ENCODE results near the gene OR2J2. TPM values are rescaled to one million over a fixed set of nuclear protein-coding genes. Genes with fewer than 3 reads are reported as not detected.
"Not testable (repeated sequence)": the region's sequence is repeated elsewhere in the genome, so short reads cannot be mapped to it uniquely, and the experiment has no call there.

Gene OR2J2
- not detected for total RNA-seq
- not detected for polyA plus RNA-seq

- H3K9me3 ChIP-seq; intact Hi-C loops (cut with DNase I); H3K36me3 ChIP-seq; DNase-seq; H3K4me3 ChIP-seq; H3K27me3 ChIP-seq; H3K27ac ChIP-seq; H3K4me1 ChIP-seq: not testable (repeated sequence)
- 71 to 86% methylated on average over 2 of the region's 2 CpGs for WGBS, 2 donors
Observed at GRCh38 chr6:29170607-29171006, at the start of gene OR2J2. TSS of gene OR2J2 (plus strand) at chr6:29170907. CDS start at chr6:29173636, 2,729 bp downstream.

- H3K27ac ChIP-seq = no peak overlapping the region
- no peak for TF ChIP-seq CTCF (IDR thresholded peaks at IDR 0.05)
- no peak for TF ChIP-seq POLR2A (IDR thresholded peaks at IDR 0.05)
- no peak for TF ChIP-seq POLR2AphosphoS5 (IDR thresholded peaks at IDR 0.05)
- no peak for TF ChIP-seq EP300 (IDR thresholded peaks at IDR 0.05)
- H3K4me3 ChIP-seq = no peak overlapping the region
- no peaks in the 10 kb centered on the region for H3K36me3 ChIP-seq
- H3K27me3 ChIP-seq = no peaks in the 10 kb centered on the region
- no peaks in the 10 kb centered on the region for H3K4me1 ChIP-seq
- DNase-seq = no peak
- intact Hi-C loops (cut with DNase I) = no loop called here
- H3K9me3 ChIP-seq = no peaks in the 10 kb centered on the region
- 78 to 79% methylated on average over 15 of the region's 15 CpGs for WGBS, 2 donors
Observed at GRCh38 chr6:29129326-29130012, 41.2 kb upstream of the OR2J2 start.

GRCh38 chr6:29130644-29131043 lies 40.1 kb upstream of the OR2J2 start:
- DNase-seq = no peak
- intact Hi-C loops (cut with DNase I) = no loop called here
- Histone ChIP-seq H3K4me3 (no peak overlapping the region), H3K27ac (no peak overlapping the region), H3K9me3 (no peaks in the 10 kb centered on the region), H3K4me1 (no peaks in the 10 kb centered on the region), H3K36me3 (no peaks in the 10 kb centered on the region), H3K27me3 (no peaks in the 10 kb centered on the region)
- TF ChIP-seq POLR2AphosphoS5 (IDR thresholded peaks at IDR 0.05) (no peak), POLR2A (IDR thresholded peaks at IDR 0.05) (no peak), CTCF (IDR thresholded peaks at IDR 0.05) (no peak), EP300 (IDR thresholded peaks at IDR 0.05) (no peak)
- 87 to 88% methylated on average over 4 of the region's 4 CpGs for WGBS, 2 donors

GRCh38 chr6:29131691-29132090 lies 39.0 kb upstream of the OR2J2 start:
- whole genome bisulfite sequencing, 2 donors = 73 to 86% methylated on average over 2 of the region's 2 CpGs
- Histone ChIP-seq H3K4me1 (no peaks in the 10 kb centered on the region), H3K36me3 (no peaks in the 10 kb centered on the region), H3K27me3 (no peaks in the 10 kb centered on the region), H3K9me3 (no peaks in the 10 kb centered on the region), H3K4me3 (no peak overlapping the region), H3K27ac (no peak overlapping the region)
- DNase-seq = no peak
- TF ChIP-seq EP300 (IDR thresholded peaks at IDR 0.05) = no peak
- no peak for TF ChIP-seq POLR2AphosphoS5 (IDR thresholded peaks at IDR 0.05)
- no peak for TF ChIP-seq POLR2A (IDR thresholded peaks at IDR 0.05)
- no peak for TF ChIP-seq CTCF (IDR thresholded peaks at IDR 0.05)
- intact Hi-C loops (cut with DNase I) = no loop called here

GRCh38 chr6:29137724-29138123 lies 33.0 kb upstream of the OR2J2 start:
- TF ChIP-seq POLR2AphosphoS5 (IDR thresholded peaks at IDR 0.05) (no peak), EP300 (IDR thresholded peaks at IDR 0.05) (no peak), CTCF (IDR thresholded peaks at IDR 0.05) (no peak), POLR2A (IDR thresholded peaks at IDR 0.05) (no peak)
- no peaks in the 10 kb centered on the region for H3K9me3 ChIP-seq
- WGBS, 2 donors = 89 to 90% methylated on average over 4 of the region's 4 CpGs
- no peak overlapping the region for H3K4me3 ChIP-seq
- intact Hi-C loops (cut with DNase I) = no loop called here
- H3K4me1 ChIP-seq = no peaks in the 10 kb centered on the region
- no peaks in the 10 kb centered on the region for H3K27me3 ChIP-seq
- H3K36me3 ChIP-seq = no peaks in the 10 kb centered on the region
- no peak for DNase-seq
- no peak overlapping the region for H3K27ac ChIP-seq
